ENCODE results near the gene OR2A7.
"Not testable (repeated sequence)": the region's sequence is repeated elsewhere in the genome, so short reads cannot be mapped to it uniquely, and the experiment has no call there.

Gene OR2A7

GRCh38 chr7:144228810-144229209 lies 35.8 kb downstream of the OR2A7 start:
- H3K4me3 Mint-ChIP-seq, H3K27ac Mint-ChIP-seq, H3K9me3 Mint-ChIP-seq, H3K4me1 Mint-ChIP-seq, CTCF ChIA-PET, DNase-seq, H3K27me3 Mint-ChIP-seq, H3K36me3 Mint-ChIP-seq: not testable (repeated sequence)

GRCh38 chr7:144226866-144227265 lies 37.7 kb downstream of the OR2A7 start:
- H3K9me3 Mint-ChIP-seq, H3K27me3 Mint-ChIP-seq, H3K27ac Mint-ChIP-seq, H3K36me3 Mint-ChIP-seq, H3K4me1 Mint-ChIP-seq, CTCF ChIA-PET, DNase-seq, H3K4me3 Mint-ChIP-seq: not testable (repeated sequence)

DNA sequence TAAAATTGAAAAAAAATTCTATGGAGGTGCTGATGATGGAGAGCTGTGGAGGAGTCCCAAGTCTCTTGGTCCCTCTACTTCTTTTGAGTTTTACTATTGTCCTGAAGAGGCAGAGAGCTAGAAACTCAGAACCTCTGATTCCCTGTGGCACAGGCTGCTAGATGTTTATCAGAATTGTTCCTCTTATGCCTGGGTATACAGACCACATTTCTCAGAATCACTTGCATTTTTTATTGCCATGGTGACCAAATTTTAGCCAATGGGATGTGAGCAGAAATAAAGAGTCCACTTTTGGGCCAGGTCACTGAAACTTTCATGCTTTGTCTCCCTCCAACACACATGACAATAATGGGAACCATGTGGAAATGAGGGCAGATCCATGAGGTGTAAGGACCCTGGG lies 40.9 kb downstream of the OR2A7 start:
- H3K9me3 Mint-ChIP-seq, H3K36me3 Mint-ChIP-seq, H3K27me3 Mint-ChIP-seq, H3K4me1 Mint-ChIP-seq, CTCF ChIA-PET, H3K4me3 Mint-ChIP-seq, DNase-seq, H3K27ac Mint-ChIP-seq: not testable (repeated sequence)

DNA sequence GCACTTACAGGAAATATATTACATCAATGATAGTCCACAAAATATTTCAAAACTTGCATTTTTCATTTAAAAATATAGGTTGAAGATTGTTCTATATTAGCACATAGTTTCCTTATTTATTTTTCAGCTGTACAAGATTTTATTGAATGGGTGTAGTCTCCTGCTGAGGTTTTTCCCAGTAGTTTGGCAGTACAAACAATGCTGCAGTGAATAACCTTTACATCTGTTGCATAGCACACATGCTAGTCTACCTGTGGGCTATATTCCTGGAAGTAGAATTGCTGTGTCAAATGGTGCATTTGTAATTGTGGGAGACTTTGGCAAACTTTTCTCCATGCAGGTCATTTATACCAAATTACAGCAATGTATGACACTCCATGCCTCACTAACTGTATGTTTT lies 44.1 kb downstream of the OR2A7 start:
- H3K4me1 Mint-ChIP-seq, DNase-seq, H3K9me3 Mint-ChIP-seq, CTCF ChIA-PET, H3K27me3 Mint-ChIP-seq, H3K36me3 Mint-ChIP-seq, H3K27ac Mint-ChIP-seq, H3K4me3 Mint-ChIP-seq: not testable (repeated sequence)

GRCh38 chr7:144219149-144219548 lies 45.4 kb downstream of the OR2A7 start:
- CTCF ChIA-PET, H3K27me3 Mint-ChIP-seq, H3K9me3 Mint-ChIP-seq, H3K36me3 Mint-ChIP-seq, DNase-seq, H3K4me1 Mint-ChIP-seq, H3K4me3 Mint-ChIP-seq, H3K27ac Mint-ChIP-seq: not testable (repeated sequence)

- CTCF ChIA-PET, H3K36me3 Mint-ChIP-seq, H3K27me3 Mint-ChIP-seq, H3K4me3 Mint-ChIP-seq, H3K27ac Mint-ChIP-seq, H3K4me1 Mint-ChIP-seq, DNase-seq, H3K9me3 Mint-ChIP-seq: not testable (repeated sequence)
Observed at GRCh38 chr7:144218581-144218980, 46.0 kb downstream of the OR2A7 start.

DNA sequence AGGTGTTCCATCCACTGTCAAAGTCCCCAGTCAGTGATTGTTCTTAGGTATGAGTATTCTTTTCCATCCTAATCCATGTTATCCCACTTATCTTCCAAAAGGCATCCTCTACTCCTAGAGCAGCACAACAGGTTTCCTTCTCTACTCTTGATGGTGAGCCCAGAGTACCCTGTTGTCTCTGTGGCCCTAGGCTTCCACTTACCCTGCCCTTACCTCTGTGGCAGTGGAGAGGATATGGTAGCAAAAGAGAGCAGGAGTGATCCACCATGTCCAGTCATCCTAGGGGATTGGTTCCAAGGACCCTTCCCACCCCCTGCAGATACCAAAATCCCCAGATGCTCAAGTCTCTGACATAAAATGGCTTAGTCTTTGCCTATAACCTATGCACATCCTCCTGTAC lies 47.4 kb downstream of the OR2A7 start:
- DNase-seq, H3K4me1 Mint-ChIP-seq, H3K27ac Mint-ChIP-seq, CTCF ChIA-PET, H3K36me3 Mint-ChIP-seq, H3K27me3 Mint-ChIP-seq, H3K9me3 Mint-ChIP-seq, H3K4me3 Mint-ChIP-seq: not testable (repeated sequence)
